NCI-H446 (cell line): ENCODE data around the gene LNX1.

ENCODE experiments used
- DNase-seq, 2 experiments: peaks; one replicate each; lab custom pipeline; 2025; lab: John Stamatoyannopoulos, UW

Gene LNX1

DNA sequence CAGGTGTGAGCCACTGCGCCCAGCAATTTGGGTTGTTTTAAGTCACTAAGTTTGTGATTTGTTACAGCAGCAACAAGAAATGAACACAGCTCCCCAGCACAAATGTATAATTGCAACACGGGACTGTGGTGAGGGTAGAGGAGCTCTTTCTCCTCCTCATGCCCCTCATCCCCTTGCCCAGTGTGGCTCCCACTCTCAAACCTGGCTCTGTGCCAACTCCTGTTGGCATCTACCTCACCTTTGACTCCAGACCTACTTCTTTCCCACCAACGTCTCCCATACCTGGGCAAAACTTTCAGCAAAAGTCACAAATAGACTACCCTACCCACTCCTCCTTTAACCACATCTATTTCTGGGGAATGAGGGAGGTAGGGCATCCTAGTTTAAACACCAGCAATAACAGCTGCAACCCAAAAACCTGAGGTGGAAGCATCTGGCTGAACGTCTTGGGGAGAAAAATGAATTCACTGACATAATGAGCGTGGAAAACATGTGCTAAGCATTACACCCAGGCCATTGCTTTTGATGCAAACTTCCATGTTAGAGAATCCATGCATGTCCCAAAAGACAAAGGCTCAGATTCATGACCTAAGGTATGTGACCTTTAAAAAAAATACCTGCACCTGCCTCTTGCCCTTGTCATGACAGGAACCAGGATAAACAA, 19.2 kb downstream of the LNX1 start:
- DNase-seq: no peak

DNA sequence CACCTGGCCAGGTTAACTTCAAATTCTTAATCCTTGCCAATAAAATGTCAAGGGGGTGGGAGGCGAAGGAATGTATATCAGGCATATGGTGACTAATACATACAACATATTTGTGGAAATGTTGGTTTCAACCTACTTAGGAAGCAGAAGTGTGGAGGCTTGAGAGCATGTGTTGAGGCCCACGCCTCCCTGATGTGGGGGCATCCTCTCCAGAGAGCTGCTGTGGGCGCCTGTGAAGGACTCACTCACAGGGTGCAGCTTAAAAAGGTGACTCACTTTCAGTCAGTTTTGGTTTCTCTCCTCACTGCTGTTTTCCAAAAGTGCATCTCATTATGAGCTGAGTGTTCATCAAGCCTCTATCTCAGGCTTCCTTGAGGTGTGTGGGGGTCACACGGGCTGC, 27.5 kb downstream of the LNX1 start:
- no peak for DNase-seq

DNA sequence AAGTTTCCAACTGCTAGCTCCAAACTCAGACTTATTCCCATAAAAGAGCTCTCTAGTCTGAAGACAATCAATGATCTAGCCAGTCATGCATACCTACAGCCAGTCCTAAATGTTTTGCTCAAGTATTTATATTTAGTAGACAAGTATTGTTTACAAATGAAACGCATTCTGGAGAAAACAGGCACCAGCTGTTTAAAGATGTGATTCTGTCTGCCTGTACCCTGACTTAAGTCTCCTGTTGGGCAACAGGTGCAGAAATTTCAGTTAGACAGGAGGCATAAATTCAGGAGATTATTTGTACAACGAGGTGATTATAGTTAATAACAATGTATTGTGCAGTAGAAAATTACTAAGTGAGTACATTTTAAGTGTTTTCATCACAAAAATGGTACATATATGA, 28.9 kb downstream of the LNX1 start:
- no peak for DNase-seq

DNA sequence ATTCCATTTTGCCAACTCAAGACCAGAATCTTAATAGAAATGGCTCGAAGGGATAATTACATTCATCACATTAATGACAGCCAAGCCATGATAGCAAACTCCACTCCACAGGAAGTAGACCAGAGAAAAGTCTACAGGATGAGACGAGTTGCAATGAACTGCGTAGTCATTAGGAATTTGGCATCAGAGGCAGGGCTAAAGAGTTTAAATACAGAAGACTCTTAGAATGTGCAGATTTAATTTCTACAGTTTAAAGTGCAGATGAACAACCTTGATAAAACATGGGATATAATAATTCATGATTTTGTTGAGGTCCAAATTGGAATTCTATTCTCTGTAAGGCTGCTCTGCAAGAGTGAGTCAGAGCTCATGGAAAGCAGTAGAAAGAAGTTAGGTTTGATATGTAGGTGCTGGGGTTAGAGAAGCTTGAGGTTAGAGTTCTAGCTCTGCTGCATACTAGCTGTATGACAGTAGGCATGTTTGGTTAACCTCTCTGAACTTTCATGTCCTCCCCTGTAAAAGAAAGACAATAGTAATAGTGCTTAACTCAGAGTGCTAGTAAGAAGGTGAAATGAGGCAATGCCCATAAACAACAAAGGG, 32.2 kb downstream of the LNX1 start:
- DNase-seq: peak in 1 of 2 experiments; percentile 18

DNA sequence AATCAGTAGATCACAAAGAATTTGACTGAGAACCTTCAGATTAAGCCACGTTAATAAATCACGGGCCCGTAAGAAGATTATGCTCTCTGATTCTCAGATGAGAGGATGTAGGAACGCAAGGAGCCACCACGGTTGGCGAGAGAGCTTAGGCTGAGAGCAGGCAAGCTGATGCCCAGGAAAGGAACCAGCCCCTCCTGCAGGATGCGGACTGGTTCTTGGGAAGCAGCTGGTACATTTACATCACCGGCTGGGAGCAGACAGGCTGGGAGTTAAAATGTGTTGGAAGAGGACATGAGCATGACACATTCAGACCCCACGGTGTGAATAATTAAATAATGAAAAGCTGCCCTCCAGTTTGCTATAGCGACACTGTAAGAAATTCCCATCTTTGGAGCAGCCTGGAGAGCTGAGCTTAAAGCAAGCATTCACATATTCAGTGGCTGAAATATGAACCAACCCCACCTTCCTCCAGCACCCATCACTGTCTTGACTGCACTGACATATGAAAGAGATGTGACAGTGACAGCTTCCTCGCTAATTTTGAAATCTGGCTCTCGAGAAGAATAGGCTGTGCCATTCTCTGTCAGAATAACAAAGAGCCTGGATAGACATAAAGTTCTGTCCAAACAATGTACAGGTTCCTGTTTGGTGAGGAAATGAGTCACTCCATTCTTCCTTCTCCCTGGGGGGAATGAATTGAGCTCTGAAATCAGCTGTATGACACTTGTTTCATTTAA, 33.1 kb downstream of the LNX1 start:
- peak; percentile 47 to 75 for DNase-seq

DNA sequence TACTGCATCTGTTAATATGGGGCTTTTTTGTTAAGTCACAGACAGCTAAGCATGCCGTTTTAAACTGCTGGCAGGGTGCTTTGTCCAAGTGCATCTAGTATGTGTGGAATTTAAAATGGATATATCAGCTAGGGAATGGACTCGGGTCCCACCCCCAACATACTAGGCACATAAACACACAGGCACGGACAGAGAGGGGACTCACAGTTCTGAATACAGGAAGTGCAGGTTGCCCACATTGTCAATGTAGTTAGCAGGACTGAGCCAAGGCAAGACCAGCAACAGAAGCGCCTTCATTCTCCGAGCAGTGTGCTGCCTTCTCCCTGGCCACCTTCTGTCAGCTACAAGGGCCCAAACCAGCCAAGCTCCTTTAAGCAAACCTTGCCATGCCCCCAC, 33.6 kb downstream of the LNX1 start:
- DNase-seq: peak in 1 of 2 experiments; percentile 46

DNA sequence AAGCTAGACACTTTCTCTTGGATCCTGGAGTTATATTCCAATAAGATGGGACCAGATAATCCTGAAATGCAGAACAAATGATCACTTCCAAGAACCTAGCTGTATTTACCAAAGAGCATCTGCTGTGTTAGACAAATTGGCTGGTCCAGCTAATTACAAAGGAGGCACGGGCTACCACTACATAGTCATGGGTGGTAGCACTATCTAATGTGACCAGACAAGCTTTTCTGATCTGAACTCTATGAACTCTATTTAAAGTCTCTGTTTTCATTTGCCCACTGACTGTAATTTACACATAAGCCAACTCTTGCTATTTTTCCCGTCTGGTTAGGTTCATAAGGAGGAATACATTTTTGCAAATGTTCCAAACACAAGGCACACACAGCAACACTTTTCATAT, 34.6 kb downstream of the LNX1 start:
- DNase-seq: no peak

DNA sequence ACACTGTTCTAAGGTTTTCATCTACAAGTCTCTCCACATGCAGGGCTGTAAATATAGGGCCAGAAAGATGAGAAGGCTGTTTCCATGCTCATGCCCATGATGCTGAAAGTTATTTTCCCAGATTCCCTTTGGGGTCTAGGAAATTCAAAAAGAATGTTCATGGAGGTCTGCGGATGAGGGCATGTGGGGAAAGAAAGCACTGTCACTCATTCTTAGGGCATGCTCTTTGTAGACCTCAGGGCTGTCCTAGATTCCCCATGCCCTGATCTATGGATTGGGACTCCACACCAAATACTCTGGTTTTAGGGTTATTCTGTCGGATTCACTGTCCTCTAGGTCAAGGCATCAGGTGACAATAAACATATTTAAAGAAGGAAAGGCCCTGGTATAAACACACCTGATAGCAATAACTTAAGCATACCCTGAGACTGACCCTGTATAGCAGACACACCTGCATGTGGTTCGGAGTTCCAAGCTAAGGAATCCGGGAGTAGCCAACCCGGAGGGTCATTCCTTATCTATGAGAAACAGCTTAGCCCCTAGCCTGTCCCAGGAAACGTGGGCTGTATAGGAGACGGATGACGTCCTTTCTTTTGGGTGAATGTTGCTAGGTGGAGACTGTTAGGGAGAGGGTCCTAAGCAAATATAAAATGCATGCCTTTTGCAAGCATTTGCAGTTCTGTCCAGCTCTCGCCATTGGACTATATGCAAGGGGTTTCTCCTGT, 37.6 kb downstream of the LNX1 start:
- DNase-seq: no peak

DNA sequence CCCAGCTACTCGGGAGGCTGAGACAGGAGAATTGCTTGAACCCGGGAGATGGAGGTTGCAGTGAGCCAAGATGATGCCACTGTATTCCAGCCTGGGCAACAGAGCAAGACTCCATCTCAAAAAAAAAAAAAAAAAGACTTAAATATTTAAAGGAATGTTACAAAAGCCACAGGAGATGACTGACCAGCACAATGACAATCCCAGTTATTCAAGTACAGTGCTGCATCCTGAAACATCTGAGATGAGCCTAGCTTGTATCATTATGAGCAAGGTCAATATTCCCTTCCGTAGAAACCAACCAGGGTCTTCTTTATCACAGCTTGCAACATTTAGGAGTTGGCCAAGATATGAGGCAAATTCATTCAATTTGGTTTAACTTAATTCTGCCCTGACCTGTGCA, 38.6 kb downstream of the LNX1 start:
- DNase-seq: no peak

DNA sequence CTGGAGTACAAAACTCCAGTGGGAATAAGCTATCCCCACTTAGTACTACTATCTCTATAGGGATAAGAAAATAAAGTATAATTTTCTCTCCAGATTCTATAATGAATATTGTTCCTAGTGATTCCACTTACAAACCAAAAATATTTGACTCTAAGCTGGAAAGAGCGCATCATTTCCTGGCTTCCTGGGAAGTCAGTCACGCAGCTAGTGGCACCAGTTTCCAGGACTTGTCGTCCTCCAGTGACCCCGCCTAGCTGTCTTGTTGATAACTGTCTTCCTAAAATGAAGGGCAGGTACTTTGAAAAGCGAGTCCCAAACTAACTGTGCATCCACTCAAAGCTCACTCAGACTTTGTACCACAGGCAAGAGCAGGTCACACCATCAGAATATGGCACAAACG, 39.3 kb downstream of the LNX1 start:
- DNase-seq: no peak

DNA sequence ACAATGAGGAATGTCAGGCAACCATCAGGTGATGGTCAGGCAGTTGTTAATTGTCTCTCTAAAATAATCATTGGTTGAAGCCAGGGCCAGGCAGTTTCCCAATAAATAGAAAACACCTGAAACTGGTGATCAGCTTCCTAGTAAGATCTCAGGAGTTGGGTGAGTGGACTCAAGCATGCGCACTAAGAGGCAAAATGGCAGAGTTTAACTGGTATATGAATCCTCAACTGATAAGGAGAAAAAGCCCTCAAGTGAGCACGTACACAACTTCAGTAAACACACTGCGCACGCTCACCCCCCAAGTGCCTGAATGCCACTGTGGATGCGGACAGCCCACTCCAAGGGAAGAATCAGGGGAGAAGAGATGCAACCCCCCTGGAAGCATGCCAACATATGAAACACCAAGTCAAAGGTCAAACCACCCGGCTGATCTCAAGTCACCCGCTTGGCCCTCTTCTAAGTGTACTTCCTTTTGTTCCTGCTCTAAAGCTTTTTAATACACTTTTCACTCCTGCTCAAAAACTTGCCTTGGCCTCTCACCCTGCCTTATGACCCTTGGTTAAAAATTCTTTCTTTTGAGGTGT, 39.9 kb downstream of the LNX1 start:
- DNase-seq: no peak

DNA sequence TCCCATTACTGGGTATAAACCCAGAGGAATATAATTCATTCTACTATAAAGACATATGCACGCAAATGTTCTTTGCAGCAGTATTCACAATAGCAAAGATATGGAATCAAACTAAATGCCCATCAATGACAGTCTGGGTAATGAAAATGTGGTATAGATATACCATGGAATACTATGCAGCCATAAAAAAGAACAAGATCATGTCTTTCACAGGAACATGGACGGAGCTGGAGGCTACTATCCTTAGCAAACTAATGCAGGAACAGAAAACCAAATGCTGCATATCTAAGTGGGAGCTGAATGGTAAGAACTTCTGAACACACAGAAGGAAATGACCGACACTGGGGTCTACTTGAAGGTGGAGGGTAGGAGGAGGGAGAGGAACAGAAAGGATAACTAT, 42.6 kb downstream of the LNX1 start:
- DNase-seq: no peak

DNA sequence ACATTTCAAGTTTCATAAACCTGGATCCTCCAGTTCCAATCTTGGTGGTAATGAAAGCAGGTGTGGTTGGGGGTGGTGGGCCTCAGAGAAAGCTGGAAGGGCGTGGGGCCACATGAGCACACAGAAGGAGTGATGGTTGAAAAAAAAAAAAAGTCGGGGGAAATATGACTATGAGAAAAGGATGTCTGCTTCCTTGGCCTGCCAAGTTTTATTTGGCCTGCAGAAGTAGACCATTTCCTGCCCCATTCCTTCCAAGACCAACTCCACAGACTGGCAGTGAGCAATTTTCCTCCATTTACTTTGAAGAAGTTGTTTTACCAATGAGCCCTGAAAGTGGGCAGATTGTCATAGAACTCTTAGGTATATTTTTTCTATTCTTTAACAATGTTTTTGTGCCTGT, 43.3 kb downstream of the LNX1 start:
- no peak for DNase-seq

DNA sequence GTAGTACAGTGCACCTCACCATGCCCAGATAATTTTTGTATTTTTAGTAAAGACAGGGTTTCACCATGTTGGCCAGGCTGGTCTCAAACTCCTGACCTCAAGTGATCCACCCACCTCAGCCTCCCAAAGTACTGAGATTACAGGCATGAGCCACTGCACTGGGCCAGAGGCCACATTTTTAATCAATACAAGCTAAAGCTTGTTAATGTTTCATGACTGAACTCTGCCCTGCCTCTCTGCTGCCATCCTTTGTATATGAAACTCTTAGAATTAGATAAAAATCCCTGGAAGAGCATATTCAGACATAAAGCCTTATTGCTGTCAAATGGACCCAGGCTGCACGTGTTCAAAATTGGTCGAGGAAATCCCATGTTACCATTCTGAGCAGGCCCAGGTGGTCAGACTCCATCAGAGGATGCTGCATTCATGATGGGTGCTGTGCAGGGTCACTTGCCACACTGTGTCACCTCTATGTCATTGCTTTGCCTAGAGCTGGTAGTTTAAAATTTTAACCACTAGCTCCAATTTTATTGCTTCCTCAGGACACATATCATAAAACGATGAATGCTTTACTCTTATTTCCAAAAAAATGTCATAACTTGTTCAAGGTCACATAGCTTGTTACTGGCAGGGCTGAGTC, 45.2 kb downstream of the LNX1 start:
- DNase-seq: no peak

DNA sequence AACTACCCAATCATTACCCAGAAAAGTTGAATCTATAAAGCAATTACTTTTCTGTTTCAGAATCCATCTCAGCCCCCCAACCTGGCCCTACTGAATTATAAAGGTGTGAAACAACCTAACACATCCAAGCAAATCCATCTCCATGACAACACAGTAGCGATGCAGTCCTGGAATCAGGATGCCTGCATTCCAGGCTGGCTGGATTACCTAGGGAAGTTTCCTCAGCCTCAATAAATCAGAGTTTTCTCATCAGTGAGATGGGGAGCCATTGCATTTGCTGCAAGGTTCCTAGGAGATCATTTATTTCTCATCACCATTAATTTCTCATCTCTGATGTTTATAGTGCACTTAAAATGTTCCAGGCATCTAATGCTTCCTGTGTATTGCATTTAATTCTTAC, 46.0 kb downstream of the LNX1 start:
- DNase-seq: no peak

DNA sequence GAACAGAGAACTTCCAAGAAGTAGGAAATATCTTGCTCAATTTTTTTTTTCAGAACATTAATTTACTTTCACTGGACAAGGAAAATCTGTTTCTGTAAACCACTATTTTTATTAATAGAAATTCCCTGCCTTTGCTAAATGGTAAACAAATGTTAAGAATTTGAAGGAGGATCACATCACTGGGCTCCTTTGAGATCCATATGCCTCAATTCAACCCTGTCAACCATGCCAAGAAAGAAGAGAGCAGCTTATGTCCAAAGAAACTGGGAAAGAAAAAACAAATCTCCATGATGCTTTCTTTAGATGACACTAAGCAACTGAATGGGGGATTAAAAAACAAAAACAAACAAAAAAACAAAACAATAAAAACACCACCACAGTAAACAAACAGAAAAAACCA, 47.7 kb downstream of the LNX1 start:
- DNase-seq: peak in 1 of 2 experiments; percentile 37

DNA sequence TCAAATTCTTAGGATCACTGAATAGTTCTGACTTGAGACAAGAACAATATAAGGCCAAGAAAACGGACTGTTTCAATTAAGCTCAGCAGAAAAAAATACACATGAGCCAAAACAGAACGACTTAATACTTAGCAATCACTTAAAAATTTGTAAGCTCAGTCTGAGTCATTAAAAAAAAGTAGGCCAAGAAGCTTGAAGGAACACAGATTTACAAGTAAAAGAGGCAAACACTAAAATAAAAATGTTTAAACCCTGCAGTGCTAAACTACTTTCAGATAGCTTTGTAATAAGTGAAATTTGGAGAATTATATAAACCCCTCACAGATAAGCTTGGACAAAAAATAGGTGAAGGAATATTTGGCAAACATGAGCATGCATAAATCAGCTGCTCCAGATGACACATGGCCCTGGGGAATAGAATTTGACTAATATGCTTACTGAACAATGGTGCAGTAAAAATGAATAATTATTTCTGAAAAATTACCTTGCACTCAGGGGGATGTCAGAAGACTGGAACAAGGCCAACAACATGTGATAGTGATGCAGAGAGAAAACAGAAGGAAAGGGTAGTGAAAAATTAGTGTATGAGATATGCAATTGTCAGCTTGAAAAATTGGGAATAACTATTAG, 49.6 kb downstream of the LNX1 start:
- DNase-seq: peak; percentile 69 to 80

DNA sequence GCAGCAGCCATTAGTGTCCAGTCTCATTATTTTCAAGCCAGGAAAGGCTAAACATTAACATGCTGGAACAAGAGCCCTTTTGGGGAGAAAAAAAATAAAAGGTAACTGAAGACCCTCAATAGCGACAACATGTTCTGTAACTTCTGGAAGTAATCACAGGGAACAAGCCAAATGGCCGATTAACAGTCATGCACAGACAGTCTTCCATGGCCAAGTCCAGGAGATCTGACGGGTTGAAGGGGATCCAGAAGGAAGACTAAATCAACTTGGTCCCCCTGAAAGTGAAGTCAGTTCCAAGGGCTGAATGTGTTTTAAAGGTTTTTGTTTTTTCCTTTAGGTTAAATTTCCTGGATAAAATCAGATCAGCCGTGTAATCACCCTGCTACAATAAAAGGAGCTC, 52.5 kb downstream of the LNX1 start:
- peak in 1 of 2 experiments; percentile 68 for DNase-seq

DNA sequence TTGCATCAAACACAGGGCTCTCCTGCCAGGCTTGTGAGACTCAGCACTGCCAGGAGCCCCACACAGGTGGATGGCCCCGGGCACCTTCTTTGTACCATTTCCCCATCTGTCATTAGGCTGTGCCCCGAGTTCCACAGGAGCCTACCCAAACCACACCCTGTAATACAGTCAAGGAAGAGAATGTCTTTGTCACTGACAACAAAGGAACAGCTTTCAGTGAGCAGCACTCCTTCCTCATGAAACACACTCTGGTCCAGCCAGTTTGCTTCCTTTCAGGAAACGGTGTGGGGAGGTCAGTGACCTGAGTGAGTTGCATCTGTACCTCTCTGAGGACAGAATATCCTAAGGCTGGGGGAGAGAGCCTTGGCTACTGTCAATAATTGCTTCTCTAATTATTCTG, 53.7 kb downstream of the LNX1 start:
- DNase-seq: no peak

DNA sequence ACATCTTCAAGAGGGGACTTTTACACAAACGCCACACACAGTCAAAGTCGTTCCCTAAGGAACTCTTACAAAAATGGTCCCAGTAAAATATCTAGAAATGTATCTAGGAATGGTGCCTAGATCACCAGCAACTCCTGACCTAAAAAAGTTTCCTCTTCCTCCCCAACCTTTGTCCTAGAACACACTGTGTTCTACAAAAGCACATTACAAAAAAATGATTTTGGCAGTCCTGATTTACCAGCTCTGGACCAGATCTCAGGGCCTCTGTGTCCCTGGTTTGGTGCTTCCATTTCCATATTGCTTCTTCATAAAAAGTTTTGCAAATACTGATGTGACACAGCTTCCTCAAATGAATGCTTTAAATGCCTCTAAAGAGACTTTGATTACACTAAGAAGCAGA, 55.0 kb downstream of the LNX1 start:
- DNase-seq: no peak

DNA sequence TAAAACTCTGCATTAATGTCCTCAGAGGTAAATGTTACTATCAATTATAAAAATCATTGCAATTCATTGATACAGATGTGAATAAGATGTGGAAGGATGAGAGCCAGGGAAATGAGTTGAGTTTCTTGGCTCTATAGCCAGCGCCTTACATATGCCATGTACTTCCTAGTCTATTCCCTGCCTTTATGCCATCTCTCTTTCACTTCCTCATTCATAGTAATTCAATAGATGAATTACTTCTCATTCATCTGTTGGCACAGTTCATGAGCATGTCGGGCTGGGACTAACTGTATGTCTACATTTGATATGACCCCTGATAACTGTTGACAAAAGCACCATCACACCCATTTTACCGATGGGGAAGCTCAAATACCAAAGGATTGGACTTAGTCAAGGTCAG, 55.7 kb downstream of the LNX1 start:
- no peak for DNase-seq
